ENCODE results near the gene SPATA4.

Gene SPATA4

GRCh38 chr4:176210579-176211296 lies 15.4 kb upstream of the SPATA4 start:
- H3K4me1 Mint-ChIP-seq (ENCODE audit: low read depth in 2 of 2), result no peaks in the 10 kb centered on the region
- no peaks in the 10 kb centered on the region for H3K36me3 Mint-ChIP-seq (ENCODE audit: insufficient read depth)
- peaks cover 32 to 43% of the 10 kb centered on the region in 2 donors for H3K27me3 Mint-ChIP-seq
- no peak overlapping the region for H3K27ac Mint-ChIP-seq
- ATAC-seq (replicated peaks) (no peak), DNase-seq (no peak)
- H3K4me3 Mint-ChIP-seq, result no peak overlapping the region
- H3K9me3 Mint-ChIP-seq, result no peaks in the 10 kb centered on the region

DNA sequence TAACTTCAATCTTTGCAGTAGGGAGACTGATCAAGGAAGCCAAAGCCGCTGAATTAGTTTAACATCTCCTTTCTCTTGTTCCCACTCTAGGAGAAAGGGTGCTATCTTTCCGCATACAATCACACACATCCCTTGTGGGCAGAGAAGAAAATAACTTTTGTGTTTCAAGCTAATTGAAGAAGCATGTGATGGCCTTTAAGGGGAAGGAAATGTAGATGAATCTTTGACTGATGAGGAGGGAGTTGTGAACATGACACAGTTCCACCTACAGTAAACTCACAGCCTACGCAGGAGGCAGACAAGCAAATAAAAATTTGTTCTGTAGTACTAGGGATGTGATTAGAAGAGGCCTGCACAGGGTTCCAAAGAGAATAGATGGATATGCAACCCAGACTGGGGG lies 14.7 kb upstream of the SPATA4 start:
- Mint-ChIP-seq H3K4me1 (ENCODE audit: low read depth in 2 of 2) (no peaks in the 10 kb centered on the region), H3K27ac (no peak overlapping the region)
- no peak for ATAC-seq (replicated peaks)

DNA sequence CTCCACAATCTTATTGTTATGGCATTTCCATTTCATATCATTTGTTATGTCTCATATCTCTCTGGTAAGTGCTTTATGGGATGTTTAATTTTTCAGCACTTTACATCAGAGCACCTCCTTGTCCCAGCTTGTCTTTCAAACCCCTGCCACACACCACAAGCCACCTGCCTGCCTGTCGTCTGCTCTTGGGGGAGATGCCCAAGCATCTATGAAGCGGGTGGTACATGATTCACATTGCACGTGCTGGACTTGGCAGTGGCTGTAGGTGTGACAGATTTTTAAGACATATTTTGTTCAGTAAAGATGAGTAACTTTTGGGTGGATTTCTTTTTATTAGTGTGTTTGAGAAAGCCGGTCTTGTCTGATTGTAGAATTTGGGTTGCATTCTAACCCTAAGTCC lies 14.2 kb upstream of the SPATA4 start:
- Mint-ChIP-seq H3K27ac (no peak overlapping the region), H3K36me3 (ENCODE audit: insufficient read depth) (no peaks in the 10 kb centered on the region), H3K9me3 (no peaks in the 10 kb centered on the region), H3K4me1 (ENCODE audit: low read depth in 2 of 2) (no peaks in the 10 kb centered on the region), H3K27me3 (peaks cover 44 to 51% of the 10 kb centered on the region in 2 donors), H3K4me3 (no peak overlapping the region)
- no peak for ATAC-seq (replicated peaks)
- no peak for DNase-seq

More for the DNA sequence above, 14.7 kb upstream of the SPATA4 start:
- H3K4me3 Mint-ChIP-seq, result no peak overlapping the region
- no peaks in the 10 kb centered on the region for H3K9me3 Mint-ChIP-seq
- peaks cover 38 to 49% of the 10 kb centered on the region in 2 donors for H3K27me3 Mint-ChIP-seq
- H3K36me3 Mint-ChIP-seq (ENCODE audit: insufficient read depth), result no peaks in the 10 kb centered on the region
- no peak for DNase-seq

DNA sequence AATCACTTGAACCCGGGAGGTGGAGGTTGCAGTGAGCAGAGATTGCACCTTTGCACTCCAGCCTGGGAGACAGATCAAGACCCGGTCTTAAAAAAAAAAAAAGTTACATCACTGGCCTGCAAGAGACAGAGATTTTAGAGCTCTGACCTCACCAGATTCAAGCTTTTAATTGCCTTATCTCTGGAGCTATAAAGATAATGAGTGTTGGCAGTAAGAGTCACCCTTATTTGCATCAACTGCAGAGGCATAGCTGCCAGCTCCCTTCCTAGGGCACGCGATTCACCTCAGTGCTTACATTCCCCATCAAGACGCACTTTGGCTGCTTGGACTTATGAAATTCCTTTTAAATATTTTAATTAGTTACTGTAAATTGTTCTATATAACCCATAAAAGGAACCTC lies 12.5 kb upstream of the SPATA4 start:
- Mint-ChIP-seq H3K27ac (no peak overlapping the region), H3K27me3 (peaks cover 59 to 61% of the 10 kb centered on the region in 2 donors), H3K36me3 (ENCODE audit: insufficient read depth) (no peaks in the 10 kb centered on the region), H3K4me3 (no peak overlapping the region), H3K4me1 (ENCODE audit: low read depth in 2 of 2) (no peaks in the 10 kb centered on the region), H3K9me3 (no peaks in the 10 kb centered on the region)
- ATAC-seq (replicated peaks) (no peak), DNase-seq (no peak)

- peaks cover 53 to 62% of the 10 kb centered on the region in 2 donors for H3K27me3 Mint-ChIP-seq
- H3K9me3 Mint-ChIP-seq, result no peaks in the 10 kb centered on the region
- no peaks in the 10 kb centered on the region for H3K4me1 Mint-ChIP-seq (ENCODE audit: low read depth in 2 of 2)
- no peaks in the 10 kb centered on the region for H3K36me3 Mint-ChIP-seq (ENCODE audit: insufficient read depth)
- no peak overlapping the region for H3K27ac Mint-ChIP-seq
- DNase-seq (no peak), ATAC-seq (replicated peaks) (no peak)
- no peak overlapping the region for H3K4me3 Mint-ChIP-seq
Observed at GRCh38 chr4:176205299-176205698, 9.9 kb upstream of the SPATA4 start.

- DNase-seq, result no peak
- peaks cover 9 to 10% of the 10 kb centered on the region in 2 donors for H3K4me1 Mint-ChIP-seq (ENCODE audit: low read depth in 2 of 2)
Observed at GRCh38 chr4:176198316-176198903, 3.0 kb upstream of the SPATA4 start.

DNA sequence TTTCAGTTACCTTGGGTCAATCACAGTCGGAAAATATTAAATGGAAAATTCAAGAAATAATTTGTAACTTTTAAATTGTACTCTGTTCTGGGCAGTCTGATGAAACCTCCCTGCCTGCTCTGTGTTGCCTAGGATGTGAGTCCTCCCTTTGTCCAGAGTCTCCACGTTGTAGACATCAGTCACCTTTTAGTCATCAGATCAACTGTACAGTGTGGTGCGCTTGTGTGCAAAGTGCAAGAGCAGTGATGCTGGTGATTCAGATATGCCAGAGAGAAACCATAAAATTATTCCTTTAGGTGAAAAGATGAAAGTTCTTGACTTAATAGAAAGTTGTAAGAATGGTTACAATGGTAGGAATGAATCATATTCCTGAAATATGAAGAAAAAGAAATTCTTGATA lies 1.4 kb downstream of the SPATA4 start:
- no peak for ATAC-seq (replicated peaks)
- Mint-ChIP-seq H3K36me3 (ENCODE audit: insufficient read depth) (peaks cover 11% of the 10 kb centered on the region), H3K4me3 (no peak overlapping the region), H3K27ac (no peak overlapping the region), H3K4me1 (ENCODE audit: low read depth in 2 of 2) (peaks cover 9 to 10% of the 10 kb centered on the region in 2 donors), H3K9me3 (peaks cover 0 to 2% of the 10 kb centered on the region in 2 donors), H3K27me3 (peaks cover 32 to 34% of the 10 kb centered on the region in 2 donors)
- DNase-seq, result no peak

More at GRCh38 chr4:176198316-176198903, 3.0 kb upstream of the SPATA4 start:
- Mint-ChIP-seq H3K4me3 (no peak overlapping the region), H3K27me3 (peaks cover 13 to 16% of the 10 kb centered on the region in 2 donors), H3K36me3 (ENCODE audit: insufficient read depth) (peaks cover 11% of the 10 kb centered on the region), H3K9me3 (peaks cover 0 to 2% of the 10 kb centered on the region in 2 donors), H3K27ac (no peak overlapping the region)
- ATAC-seq (replicated peaks), result no peak

DNA sequence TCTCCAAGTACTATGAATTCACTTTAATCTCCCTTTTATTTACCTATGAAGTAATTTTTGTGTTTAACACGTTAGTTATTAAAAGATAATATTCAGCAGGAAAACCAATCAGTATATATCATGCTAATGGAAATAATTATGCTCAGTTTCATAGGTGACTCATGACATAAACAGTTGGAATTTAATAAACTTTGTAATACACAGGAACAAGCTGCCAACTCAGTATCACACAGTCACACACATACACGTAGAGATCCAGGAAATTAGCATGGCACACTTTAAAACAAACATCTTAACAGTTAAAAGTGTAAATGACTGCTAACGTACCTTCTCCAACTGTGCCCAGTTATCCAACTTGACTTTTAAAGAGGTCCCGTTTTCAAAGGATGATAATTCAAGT lies 2.3 kb downstream of the SPATA4 start:
- DNase-seq, result no peak
- Mint-ChIP-seq H3K36me3 (ENCODE audit: insufficient read depth) (peaks cover 11% of the 10 kb centered on the region), H3K9me3 (peaks cover 0 to 2% of the 10 kb centered on the region in 2 donors), H3K4me3 (no peak overlapping the region), H3K27me3 (peaks cover 36 to 39% of the 10 kb centered on the region in 2 donors), H3K4me1 (ENCODE audit: low read depth in 2 of 2) (peaks cover 9 to 10% of the 10 kb centered on the region in 2 donors), H3K27ac (no peak overlapping the region)
- no peak for ATAC-seq (replicated peaks)

DNA sequence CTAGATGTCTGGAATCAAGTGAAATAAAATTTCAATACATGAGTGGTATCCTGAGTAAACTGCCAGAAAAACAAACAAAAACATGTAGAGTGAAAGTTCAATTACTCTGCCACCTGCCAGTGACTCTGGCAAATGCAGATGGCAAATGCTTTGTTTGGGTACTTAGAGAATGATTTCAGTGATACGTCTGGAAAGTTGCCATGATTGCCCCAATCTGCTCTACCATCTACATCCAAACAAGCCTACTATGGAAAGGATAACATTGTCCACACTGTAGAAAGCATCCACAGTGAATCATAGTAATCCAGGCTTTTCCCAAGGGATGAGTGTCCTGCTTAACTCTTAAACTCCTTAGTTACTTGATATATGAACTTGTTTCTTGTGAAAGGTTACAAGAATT lies 3.4 kb downstream of the SPATA4 start:
- peaks cover 11% of the 10 kb centered on the region for H3K36me3 Mint-ChIP-seq (ENCODE audit: insufficient read depth)
- H3K27me3 Mint-ChIP-seq, result peaks cover 36 to 39% of the 10 kb centered on the region in 2 donors
- H3K27ac Mint-ChIP-seq, result no peak overlapping the region
- peaks cover 9 to 10% of the 10 kb centered on the region in 2 donors for H3K4me1 Mint-ChIP-seq (ENCODE audit: low read depth in 2 of 2)
- no peak for ATAC-seq (replicated peaks)
- no peak overlapping the region for H3K4me3 Mint-ChIP-seq
- no peak for DNase-seq
- no peaks in the 10 kb centered on the region for H3K9me3 Mint-ChIP-seq

DNA sequence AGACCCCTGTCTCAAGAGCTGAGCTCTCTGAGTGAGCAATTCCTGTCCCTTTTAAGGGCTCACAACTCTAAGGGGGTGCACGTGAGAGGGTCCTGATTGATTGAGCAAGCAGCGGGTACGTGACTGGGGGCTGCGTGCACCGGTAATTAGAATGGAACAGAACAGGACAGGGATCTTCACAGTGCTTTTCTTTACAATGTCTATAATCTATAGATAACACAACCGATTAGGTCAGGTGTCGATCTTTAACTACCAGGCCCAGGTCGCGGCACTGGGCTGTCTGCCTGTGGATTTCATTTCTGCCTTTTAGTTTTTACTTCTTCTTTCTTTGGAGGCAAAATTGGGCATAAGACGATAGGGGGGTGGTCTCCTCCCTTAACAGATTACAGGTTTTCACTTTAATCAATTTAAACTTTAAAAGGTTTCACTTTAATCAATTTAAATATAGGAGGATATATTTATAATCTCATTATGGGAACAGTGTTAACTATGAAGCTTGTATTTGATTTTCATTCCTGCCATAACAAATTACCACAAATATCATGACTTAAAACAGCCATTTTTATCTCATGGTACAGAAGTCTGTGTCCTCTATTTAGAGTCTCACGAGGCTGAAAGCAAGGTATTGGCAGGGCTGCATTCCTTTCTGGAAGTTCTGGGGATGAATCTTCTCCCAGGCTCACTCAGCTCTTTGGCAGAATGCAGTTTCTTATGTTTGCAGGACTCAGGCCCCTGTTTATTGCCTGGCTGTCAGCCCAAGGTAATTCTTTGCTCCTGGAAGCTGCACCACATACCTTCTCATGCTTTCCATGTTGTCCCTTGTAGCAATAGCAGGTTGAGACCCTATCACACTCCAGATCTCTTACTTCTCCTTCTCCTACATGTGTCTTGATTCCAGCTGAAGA lies 5.2 kb downstream of the SPATA4 start:
- Mint-ChIP-seq H3K27ac (no peak overlapping the region), H3K4me3 (no peak overlapping the region), H3K27me3 (peaks cover 52 to 55% of the 10 kb centered on the region in 2 donors), H3K36me3 (ENCODE audit: insufficient read depth) (peaks cover 5% of the 10 kb centered on the region), H3K4me1 (ENCODE audit: low read depth in 2 of 2) (peaks cover 2% of the 10 kb centered on the region in 2 donors), H3K9me3 (no peaks in the 10 kb centered on the region)
- ATAC-seq (replicated peaks) (no peak), DNase-seq (no peak)

- ATAC-seq (replicated peaks) (no peak), DNase-seq (no peak)
- no peaks in the 10 kb centered on the region for H3K9me3 Mint-ChIP-seq
- H3K27me3 Mint-ChIP-seq, result peaks cover 55 to 57% of the 10 kb centered on the region in 2 donors
- no peaks in the 10 kb centered on the region for H3K36me3 Mint-ChIP-seq (ENCODE audit: insufficient read depth)
- no peak overlapping the region for H3K27ac Mint-ChIP-seq
- H3K4me1 Mint-ChIP-seq (ENCODE audit: low read depth in 2 of 2), result no peaks in the 10 kb centered on the region
- no peak overlapping the region for H3K4me3 Mint-ChIP-seq
Observed at GRCh38 chr4:176188654-176189053, 6.7 kb downstream of the SPATA4 start.

GRCh38 chr4:176187624-176188023 lies 7.8 kb downstream of the SPATA4 start:
- DNase-seq, result no peak
- Mint-ChIP-seq H3K9me3 (no peaks in the 10 kb centered on the region), H3K4me3 (no peak overlapping the region), H3K27me3 (peaks cover 48 to 52% of the 10 kb centered on the region in 2 donors), H3K27ac (no peak overlapping the region), H3K36me3 (ENCODE audit: insufficient read depth) (no peaks in the 10 kb centered on the region), H3K4me1 (ENCODE audit: low read depth in 2 of 2) (no peaks in the 10 kb centered on the region)
- no peak for ATAC-seq (replicated peaks)

GRCh38 chr4:176186671-176187395 lies 8.6 kb downstream of the SPATA4 start:
- ATAC-seq (replicated peaks), result no peak
- peaks cover 41 to 44% of the 10 kb centered on the region in 2 donors for H3K27me3 Mint-ChIP-seq

More at GRCh38 chr4:176186671-176187395, 8.6 kb downstream of the SPATA4 start:
- H3K36me3 Mint-ChIP-seq (ENCODE audit: insufficient read depth), result no peaks in the 10 kb centered on the region
- H3K9me3 Mint-ChIP-seq, result no peaks in the 10 kb centered on the region
- no peaks in the 10 kb centered on the region for H3K4me1 Mint-ChIP-seq (ENCODE audit: low read depth in 2 of 2)
- DNase-seq, result no peak
- H3K4me3 Mint-ChIP-seq, result no peak overlapping the region
- no peak overlapping the region for H3K27ac Mint-ChIP-seq
